ENCODE data around the gene ANKRD31.
"Not testable (repeated sequence)": the region's sequence is repeated elsewhere in the genome, so short reads cannot be mapped to it uniquely, and the experiment has no call there.

DNA sequence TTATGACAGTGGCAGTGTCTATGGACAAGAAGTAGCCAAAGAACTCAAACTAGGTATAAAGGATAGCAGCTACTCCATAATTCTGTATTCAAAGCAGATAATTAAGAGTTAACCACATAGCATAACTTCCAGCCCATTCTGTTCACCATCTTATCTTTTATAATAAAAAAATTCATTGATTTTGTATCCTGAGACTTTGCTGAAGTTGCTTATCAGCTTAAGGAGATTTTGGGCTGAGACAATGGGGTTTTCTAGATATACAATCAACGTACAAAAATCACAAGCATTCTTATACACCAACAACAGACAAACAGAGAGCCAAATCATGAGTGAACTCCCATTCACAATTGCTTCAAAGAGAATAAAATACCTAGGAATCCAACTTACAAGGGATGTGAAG lies 122.4 kb downstream of the ANKRD31 start:
- TF ChIP-seq, protein P1, sequence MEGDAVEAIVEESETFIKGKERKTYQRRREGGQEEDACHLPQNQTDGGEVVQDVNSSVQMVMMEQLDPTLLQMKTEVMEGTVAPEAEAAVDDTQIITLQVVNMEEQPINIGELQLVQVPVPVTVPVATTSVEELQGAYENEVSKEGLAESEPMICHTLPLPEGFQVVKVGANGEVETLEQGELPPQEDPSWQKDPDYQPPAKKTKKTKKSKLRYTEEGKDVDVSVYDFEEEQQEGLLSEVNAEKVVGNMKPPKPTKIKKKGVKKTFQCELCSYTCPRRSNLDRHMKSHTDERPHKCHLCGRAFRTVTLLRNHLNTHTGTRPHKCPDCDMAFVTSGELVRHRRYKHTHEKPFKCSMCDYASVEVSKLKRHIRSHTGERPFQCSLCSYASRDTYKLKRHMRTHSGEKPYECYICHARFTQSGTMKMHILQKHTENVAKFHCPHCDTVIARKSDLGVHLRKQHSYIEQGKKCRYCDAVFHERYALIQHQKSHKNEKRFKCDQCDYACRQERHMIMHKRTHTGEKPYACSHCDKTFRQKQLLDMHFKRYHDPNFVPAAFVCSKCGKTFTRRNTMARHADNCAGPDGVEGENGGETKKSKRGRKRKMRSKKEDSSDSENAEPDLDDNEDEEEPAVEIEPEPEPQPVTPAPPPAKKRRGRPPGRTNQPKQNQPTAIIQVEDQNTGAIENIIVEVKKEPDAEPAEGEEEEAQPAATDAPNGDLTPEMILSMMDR (IDR thresholded peaks at IDR 0.05), result not testable (repeated sequence)
- TF ChIP-seq ZFX (IDR thresholded peaks at IDR 0.05; ENCODE audit: borderline replicate concordance), result not testable (repeated sequence)
